Activated CD8-positive, alpha-beta T cell treated with anti-CD3 and anti-CD28 coated beads, Interleukin-2, amount 10 ng/mL, durations not matched to agents 7 days and 5 days (primary cell): ENCODE data around the gene RREB1. TPM values are rescaled to one million over a fixed set of nuclear protein-coding genes. Genes with fewer than 3 reads are reported as not detected.

ENCODE experiments used
- ATAC-seq: fragments of 150-1000 bp; cut with Tn5 transposase; one replicate; pipeline ENCODE4 v1.10.0; 2021; ENCODE audit warnings: moderate library complexity
- CTCF ChIA-PET: fragments of 350-600 bp; sonication (Branson Sonifier 250); formaldehyde crosslinking; loops from one replicate; lab custom pipeline; 2021; ENCODE audit warnings: antibody characterized with exemption; lab: Charles Lee
- POLR2A ChIA-PET: fragments of 350-600 bp; sonication (Branson Sonifier 250); formaldehyde crosslinking; loops from one replicate; lab custom pipeline; 2021; ENCODE audit warnings: antibody characterized with exemption; lab: Charles Lee
- DNase-seq: peaks from one replicate; pipeline ENCODE4 v3.0.0-alpha.2; 2020
- H3K27ac Mint-ChIP-seq: one replicate; pipeline ENCODE4 v1.8.0; 2021; ENCODE audit warnings: mild to moderate bottlenecking, mixed read lengths
- H3K27me3 Mint-ChIP-seq: one replicate; pipeline ENCODE4 v1.8.0; 2021; ENCODE audit warnings: low read depth, mixed read lengths
- H3K36me3 Mint-ChIP-seq: one replicate; pipeline ENCODE4 v1.8.0; 2021; ENCODE audit warnings: low read depth, mixed read lengths
- H3K4me1 Mint-ChIP-seq: one replicate; pipeline ENCODE4 v1.8.0; 2021; ENCODE audit warnings: low read depth, mixed read lengths
- H3K4me3 Mint-ChIP-seq: one replicate; pipeline ENCODE4 v1.8.0; 2021; ENCODE audit warnings: mild to moderate bottlenecking, mixed read lengths
- H3K9me3 Mint-ChIP-seq: one replicate; pipeline ENCODE4 v1.8.0; 2022; ENCODE audit warnings: mixed read lengths; ENCODE audit not compliant: insufficient read depth
- total RNA-seq, 2 experiments: library from RNA; stranded (reverse); gene quantifications; one replicate each; pipeline ENCODE4 v1.2.3, GENCODE V29; 2021

The RREB1 gene
- total RNA-seq, 2 experiments from 2014 or later: 27.5 to 29.0 TPM

DNA sequence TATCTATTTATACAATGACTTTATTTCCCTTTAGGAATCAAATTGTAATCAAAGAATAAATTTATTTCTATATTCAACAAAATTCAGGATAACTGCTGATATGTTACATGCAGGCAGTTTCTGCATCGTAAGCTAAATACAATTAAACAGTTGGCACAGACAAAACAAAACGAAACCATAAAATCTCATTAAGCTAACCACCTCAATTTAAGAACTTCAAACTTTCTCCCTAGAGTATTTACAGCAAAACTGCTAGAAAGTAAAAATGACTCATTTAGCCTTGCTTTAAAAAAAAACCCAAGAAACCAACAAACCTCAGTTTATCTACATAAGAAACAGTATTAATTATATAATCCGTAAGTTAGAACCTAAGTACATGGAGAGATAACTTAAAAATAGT, 188.2 kb downstream of the RREB1 start:
- Mint-ChIP-seq H3K4me3 (no peak overlapping the region), H3K36me3 (peaks cover 60% of the 10 kb centered on the region), H3K27ac (no peak overlapping the region), H3K4me1 (no peaks in the 10 kb centered on the region), H3K27me3 (no peaks in the 10 kb centered on the region), H3K9me3 (no peaks in the 10 kb centered on the region)
- ATAC-seq: no peak
- ChIA-PET POLR2A (no interaction called here), CTCF (interaction anchor here (0.7 kb wide), 2 partner anchors 20 to 599 kb away, joined by 3 to 4 read pairs; no protein-coding TSS in a partner anchor)
- DNase-seq: no peak

- CTCF ChIA-PET: interaction anchor here (0.7 kb wide), 1 partner anchor 21 kb away, joined by 4 read pairs; no protein-coding TSS in a partner anchor
- H3K27ac Mint-ChIP-seq: no peak overlapping the region
- POLR2A ChIA-PET: no interaction called here
Observed at GRCh38 chr6:7296602-7297001, 188.8 kb downstream of the RREB1 start.

GRCh38 chr6:7298113-7298512, 190.4 kb downstream of the RREB1 start:
- CTCF ChIA-PET: no interaction called here
- Mint-ChIP-seq H3K4me1 (no peaks in the 10 kb centered on the region), H3K9me3 (no peaks in the 10 kb centered on the region), H3K36me3 (peaks cover 62% of the 10 kb centered on the region), H3K27ac (no peak overlapping the region), H3K27me3 (no peaks in the 10 kb centered on the region), H3K4me3 (no peak overlapping the region)
- DNase-seq (no peak), ATAC-seq (no peak)
- POLR2A ChIA-PET: no interaction called here

More at GRCh38 chr6:7296602-7297001, 188.8 kb downstream of the RREB1 start:
- Mint-ChIP-seq H3K9me3 (no peaks in the 10 kb centered on the region), H3K4me1 (no peaks in the 10 kb centered on the region), H3K4me3 (no peak overlapping the region), H3K36me3 (peaks cover 64% of the 10 kb centered on the region), H3K27me3 (no peaks in the 10 kb centered on the region)
- ATAC-seq (no peak), DNase-seq (no peak)

- Mint-ChIP-seq H3K9me3 (no peaks in the 10 kb centered on the region), H3K4me3 (no peak overlapping the region), H3K4me1 (peaks cover 13% of the 10 kb centered on the region), H3K27me3 (no peaks in the 10 kb centered on the region), H3K36me3 (peaks cover 76% of the 10 kb centered on the region), H3K27ac (no peak overlapping the region)
- ChIA-PET POLR2A (no interaction called here), CTCF (interaction anchor here (1.0 to 1.2 kb wide), 2 partner anchors 12 to 89 kb away, joined by 3 to 4 read pairs; partner anchors contain the start of genes CAGE1, RIOK1 and SSR1)
- DNase-seq (no peak), ATAC-seq (no peak)
Observed at GRCh38 chr6:7300926-7301325, 193.2 kb downstream of the RREB1 start.

Other genes with a start within 250 kb of the RREB1 start
- gene SSR1, start 205.2 kb downstream of the RREB1 start, total RNA-seq: 100 to 1,000 TPM; 122 to 130 TPM